HCT116 (cell line): ENCODE results near the gene PRDX2.

Source experiments
- EGR1 ChIP-seq: IDR thresholded peaks from 2 replicates; pipeline ENCODE4 v1.6.1; 2012; ENCODE audit warnings: low read depth
- FOSL1 ChIP-seq: IDR thresholded peaks from 2 replicates; pipeline ENCODE4 v1.6.1; 2012; ENCODE audit warnings: low read depth
- JUND ChIP-seq: IDR thresholded peaks from 2 replicates; pipeline ENCODE4 v1.6.1; 2012
- POLR2A ChIP-seq: IDR thresholded peaks from 2 replicates; pipeline ENCODE4 v1.7.0; 2011; ENCODE audit warnings: borderline replicate concordance; ENCODE audit not compliant: insufficient read depth, insufficient read length; ENCODE audit errors: extremely low read depth
- POLR2AphosphoS5 ChIP-seq: IDR thresholded peaks from 2 replicates; pipeline ENCODE4 v1.6.1; 2011; ENCODE audit warnings: mild to moderate bottlenecking, low read depth, low read length, moderate library complexity
- YY1 ChIP-seq: IDR thresholded peaks from 2 replicates; pipeline ENCODE4 v1.6.1; 2011; ENCODE audit warnings: low read length, low read depth, moderate library complexity, mild to moderate bottlenecking; ENCODE audit not compliant: insufficient replicate concordance; ENCODE audit errors: extremely low read depth
- ZNF274 ChIP-seq: fragments of 200-500 bp; sonication (Bioruptor generic); IDR thresholded peaks from 2 replicates; pipeline ENCODE4 v1.6.1; 2014; ENCODE audit warnings: mild to moderate bottlenecking, low read depth, low read length, inconsistent platforms
- TF ChIP-seq, protein P1 (sequence below), 3 experiments: fragments of 200-600 bp in 1 of 3; sonication (generic) in 1 of 3; IDR thresholded peaks in 2 of 3; conservative IDR thresholded peaks in 1 of 3; 2 replicates each; pipeline ENCODE4 v1.5.1; 2012 to 2017; ENCODE audit warnings: low read depth in 2 of 3, low read length in 2 of 3, antibody characterized with exemption in 1 of 3, borderline replicate concordance in 1 of 3, control low read depth in 1 of 3, mild to moderate bottlenecking in 1 of 3, mixed read lengths in 1 of 3, mixed run types in 1 of 3, moderate library complexity in 1 of 3; ENCODE audit not compliant: insufficient read depth in 1 of 3
- TF ChIP-seq, protein P2 (sequence below): IDR thresholded peaks from 2 replicates; pipeline ENCODE4 v1.6.1; 2012

DNA sequence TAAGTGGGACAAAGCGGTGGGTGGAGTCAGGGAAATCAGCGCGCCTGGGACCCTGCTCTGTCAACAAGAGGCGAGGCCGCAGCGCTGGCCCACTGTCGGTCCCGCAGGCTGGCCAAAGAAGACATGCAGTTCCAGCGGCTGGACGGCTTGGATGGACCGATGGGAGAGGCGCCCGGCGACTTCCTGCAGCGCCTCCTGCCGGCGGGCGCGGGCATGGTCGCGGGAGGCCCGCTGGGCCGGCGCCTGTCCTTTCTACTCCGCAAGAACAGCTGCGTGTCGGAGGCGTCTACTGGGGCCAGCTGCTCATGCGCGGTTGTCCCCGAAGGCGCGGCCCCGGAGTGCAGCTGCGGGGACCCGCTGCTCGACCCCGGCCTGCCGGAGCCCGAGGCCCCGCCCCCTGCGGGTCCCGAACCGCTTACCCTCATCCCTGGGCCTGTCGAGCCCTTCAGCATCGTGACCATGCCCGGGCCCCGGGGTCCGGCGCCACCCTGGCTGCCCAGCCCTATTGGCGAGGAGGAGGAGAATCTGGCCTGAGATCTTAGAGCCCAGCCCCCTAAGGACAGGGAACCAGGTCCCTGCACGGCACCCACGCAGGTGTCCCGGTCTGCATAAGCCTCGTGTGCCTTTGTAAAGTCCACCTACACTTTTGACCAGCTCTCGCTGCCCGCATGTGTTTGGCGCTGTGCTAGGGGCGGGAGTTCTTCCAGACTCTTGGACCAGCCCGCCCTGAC lies 43.9 kb downstream of the PRDX2 start:
- TF ChIP-seq POLR2AphosphoS5 (peak; percentile 24; the same call in 1 of the 2 replicates), POLR2A (no peak), EGR1 (no peak), ZNF274 (no peak), YY1 (peak; percentile 47), FOSL1 (no peak), JUND (no peak)
- TF ChIP-seq, protein P1, sequence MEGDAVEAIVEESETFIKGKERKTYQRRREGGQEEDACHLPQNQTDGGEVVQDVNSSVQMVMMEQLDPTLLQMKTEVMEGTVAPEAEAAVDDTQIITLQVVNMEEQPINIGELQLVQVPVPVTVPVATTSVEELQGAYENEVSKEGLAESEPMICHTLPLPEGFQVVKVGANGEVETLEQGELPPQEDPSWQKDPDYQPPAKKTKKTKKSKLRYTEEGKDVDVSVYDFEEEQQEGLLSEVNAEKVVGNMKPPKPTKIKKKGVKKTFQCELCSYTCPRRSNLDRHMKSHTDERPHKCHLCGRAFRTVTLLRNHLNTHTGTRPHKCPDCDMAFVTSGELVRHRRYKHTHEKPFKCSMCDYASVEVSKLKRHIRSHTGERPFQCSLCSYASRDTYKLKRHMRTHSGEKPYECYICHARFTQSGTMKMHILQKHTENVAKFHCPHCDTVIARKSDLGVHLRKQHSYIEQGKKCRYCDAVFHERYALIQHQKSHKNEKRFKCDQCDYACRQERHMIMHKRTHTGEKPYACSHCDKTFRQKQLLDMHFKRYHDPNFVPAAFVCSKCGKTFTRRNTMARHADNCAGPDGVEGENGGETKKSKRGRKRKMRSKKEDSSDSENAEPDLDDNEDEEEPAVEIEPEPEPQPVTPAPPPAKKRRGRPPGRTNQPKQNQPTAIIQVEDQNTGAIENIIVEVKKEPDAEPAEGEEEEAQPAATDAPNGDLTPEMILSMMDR (IDR thresholded peaks at IDR 0.05 in 2 of 3, conservative IDR thresholded peaks at IDR 0.05 in 1 of 3; ENCODE audit: borderline replicate concordance in 1 of 3, insufficient read depth in 1 of 3, low read depth in 2 of 3, low read length in 2 of 3) = peak; percentile 72 to 94 (median 88)
- TF ChIP-seq, protein P2, sequence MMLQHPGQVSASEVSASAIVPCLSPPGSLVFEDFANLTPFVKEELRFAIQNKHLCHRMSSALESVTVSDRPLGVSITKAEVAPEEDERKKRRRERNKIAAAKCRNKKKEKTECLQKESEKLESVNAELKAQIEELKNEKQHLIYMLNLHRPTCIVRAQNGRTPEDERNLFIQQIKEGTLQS = no peak
